ENCODE results near the gene HOXC9. TPM values are rescaled to one million over a fixed set of nuclear protein-coding genes. Genes with fewer than 3 reads are reported as not detected.

HOXC9 gene
- total RNA-seq, 1 experiment from 2014 or later = 11.3 TPM

- Histone ChIP-seq H3K4me2 (ENCODE audit: low read length) (peak overlapping the region; percentile 94), H3K4me1 (ENCODE audit: control insufficient read depth in 1 of 2, insufficient read depth in 2 of 2, low read length in 2 of 2) (peaks cover 22 to 44% of the 10 kb centered on the region in 2 experiments), H4K20me1 (ENCODE audit: insufficient read depth) (no peaks in the 10 kb centered on the region), H3K9me3 (ENCODE audit: control insufficient read depth in 1 of 2, insufficient read depth in 1 of 2, low read depth in 1 of 2, low read length in 2 of 2) (no peaks in the 10 kb centered on the region), H3K4me3 (replicated peaks in 1 of 2; ENCODE audit: low read depth in 1 of 2, low read length in 2 of 2) (peak overlapping the region; percentile 78 to 85), H3K79me2 (ENCODE audit: insufficient read depth, low read length) (peaks cover 50% of the 10 kb centered on the region), H3K9me2 (ENCODE audit: insufficient read depth) (no peaks in the 10 kb centered on the region), H3K9ac (ENCODE audit: low read length) (peak overlapping the region; percentile 97), H3K27me3 (ENCODE audit: insufficient read depth, low read length) (no peaks in the 10 kb centered on the region), H3K36me3 (ENCODE audit: control insufficient read depth in 1 of 2, insufficient read depth in 2 of 2, low read length in 2 of 2) (no peaks in the 10 kb centered on the region), H2AFZ (ENCODE audit: low read depth, low read length, poor library complexity, severe bottlenecking) (no peak overlapping the region), H3K27ac (ENCODE audit: low read depth, low read length) (peak overlapping the region; percentile 81)
- CTCF ChIA-PET = interaction anchor here (1.1 to 4.7 kb wide), 5 partner anchors 9 to 211 kb away, joined by 3 to 22 read pairs (median 5); partner anchors contain the start of gene HOXC10
- DNase-seq (ENCODE audit: low read depth, low spot score) = no peak
- ATAC-seq = peak; percentile 19
- POLR2A ChIA-PET = interaction anchor here (1.3 to 3.4 kb wide), 2 partner anchors 12 to 21 kb away, joined by 3 to 9 read pairs; partner anchors contain the start of gene HOXC10
- TF ChIP-seq RAD21 (IDR thresholded peaks at IDR 0.05; ENCODE audit: low read depth) (no peak), CTCF (IDR thresholded peaks at IDR 0.05 in 2 of 3, conservative IDR thresholded peaks at IDR 0.05 in 1 of 3; ENCODE audit: borderline replicate concordance in 1 of 3, insufficient read depth in 1 of 3, low read depth in 2 of 3, low read length in 2 of 3) (peak in 2 of 3 experiments; percentile 18 to 30; a peak in 3 of 6 replicates), POLR2AphosphoS5 (IDR thresholded peaks at IDR 0.05; ENCODE audit: low read depth, low read length) (peak; percentile 28; the same call in 1 of the 2 replicates)
- RAD21 ChIA-PET (ENCODE audit: low non-redundant PET in 1 of 2, low total read pairs in 2 of 2, uncharacterized antibody in 2 of 2, unreplicated experiment in 2 of 2) = interaction anchor here in 1 of 2 experiments (1.0 kb wide), 1 partner anchor 10 kb away, joined by 3 read pairs; no protein-coding TSS in a partner anchor
- intact Hi-C loops (cut with micrococcal nuclease) = no loop called here
- BruUV-seq (replicated peaks) = TSS peak; percentile 52
Measured at GRCh38 chr12:53996240-53997203, 3.4 kb upstream of the HOXC9 start.

Data from HCT116 (cell line).